ENCODE results near the gene CEACAM1.
"Not testable (repeated sequence)": the region's sequence is repeated elsewhere in the genome, so short reads cannot be mapped to it uniquely, and the experiment has no call there.

The CEACAM1 gene

DNA sequence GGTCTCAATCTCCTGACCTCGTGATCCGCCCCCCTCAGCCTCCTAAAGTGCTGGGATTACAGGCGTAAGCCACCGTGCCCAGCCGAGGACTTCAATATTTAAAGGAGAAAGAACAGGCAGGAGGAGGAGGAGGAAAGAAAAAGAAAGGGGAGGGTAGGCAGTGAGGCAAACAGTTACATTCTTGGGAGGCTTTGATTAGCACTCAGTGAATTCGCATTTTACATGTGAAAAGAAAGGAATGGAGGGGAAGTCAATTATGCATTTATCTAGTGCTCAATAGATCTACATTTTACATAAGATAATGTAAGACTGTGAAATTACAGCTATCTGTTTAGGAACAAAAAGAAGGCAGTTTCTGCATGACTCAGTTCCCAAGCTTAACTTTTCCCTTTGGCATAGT lies 54.6 kb downstream of the CEACAM1 start:
- no peak for DNase-seq (ENCODE audit: low read depth)

GRCh38 chr19:42472402-42473147 lies 55.7 kb downstream of the CEACAM1 start:
- no peak for DNase-seq (ENCODE audit: low read depth)

DNA sequence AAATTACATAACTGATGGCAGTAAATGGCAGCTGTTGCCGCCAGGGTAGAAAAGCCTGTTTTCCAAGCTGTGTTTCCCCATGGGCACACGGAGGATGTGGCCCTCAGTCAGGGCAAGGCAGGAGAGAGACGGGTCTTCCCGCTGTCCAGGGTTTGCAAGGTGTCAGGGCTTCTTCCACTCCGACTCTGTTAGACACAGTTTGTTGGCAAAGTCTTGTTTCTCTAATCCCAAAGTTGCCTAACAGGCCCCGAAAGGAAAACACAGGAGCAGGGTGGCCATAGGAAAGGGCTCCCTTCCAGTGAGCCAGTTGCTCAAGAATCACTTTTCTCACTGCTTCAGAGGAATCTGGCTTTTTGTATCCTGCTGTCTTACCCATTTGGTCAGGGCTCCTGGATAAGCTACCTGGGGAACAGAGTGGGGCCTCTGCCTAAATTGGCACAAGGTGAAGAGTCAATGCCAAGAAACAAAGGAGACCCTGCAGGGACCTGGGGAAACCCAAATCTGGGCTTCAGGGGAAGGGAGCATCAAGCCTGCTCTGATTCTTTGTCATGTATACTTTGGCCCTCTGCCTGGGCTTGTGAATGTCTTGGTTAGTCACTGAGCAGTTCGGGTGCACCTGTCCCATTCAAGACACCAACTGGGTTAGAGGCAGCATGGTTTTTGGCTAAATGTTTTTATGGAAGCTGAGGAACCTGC lies 56.6 kb downstream of the CEACAM1 start:
- DNase-seq (ENCODE audit: low read depth): no peak

DNA sequence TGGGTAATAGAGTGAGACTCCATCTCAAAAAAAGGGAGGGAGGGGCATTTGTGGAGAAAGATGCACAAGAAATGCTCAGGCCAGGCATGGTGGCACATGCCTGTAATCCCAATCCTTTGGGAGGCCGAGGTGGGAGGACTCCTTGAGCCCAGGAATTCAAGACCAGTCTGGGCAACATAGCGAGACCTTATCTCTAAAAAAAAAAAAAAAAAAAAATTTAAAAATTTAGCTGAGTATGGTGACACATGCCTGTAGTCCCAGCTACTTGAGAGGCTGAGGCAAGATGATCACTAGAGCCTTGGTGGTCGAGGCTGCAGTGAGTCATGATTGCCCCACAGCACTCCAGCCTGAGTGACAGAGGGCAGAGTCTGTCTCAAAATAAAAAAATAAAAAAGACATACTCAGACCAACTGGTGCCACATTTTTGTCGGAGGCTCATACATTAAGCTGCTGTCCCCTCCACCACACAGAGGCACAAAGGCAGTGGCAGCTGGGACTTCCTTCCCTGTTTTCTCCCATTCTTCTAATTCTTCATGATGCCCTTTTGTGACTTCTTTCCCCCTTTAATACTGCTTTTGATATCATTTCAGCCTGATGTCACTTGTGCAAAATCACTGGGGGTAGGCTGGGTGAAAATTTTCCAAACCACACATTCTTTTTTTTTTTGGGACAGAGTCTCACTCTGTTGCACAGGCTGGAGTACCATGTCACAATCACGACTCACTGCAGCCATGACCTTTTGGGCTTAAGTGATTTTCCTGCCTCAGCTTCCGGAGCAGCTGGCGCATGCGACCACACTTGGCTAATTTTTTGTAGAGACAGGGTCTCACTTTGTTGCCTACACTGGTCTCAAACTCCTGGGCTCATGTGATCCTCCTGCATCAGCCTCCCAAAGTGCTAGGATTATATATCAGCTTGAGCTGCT lies 58.7 kb downstream of the CEACAM1 start:
- no peak for DNase-seq (ENCODE audit: low read depth)

- DNase-seq (ENCODE audit: low read depth): no peak
Observed at GRCh38 chr19:42468273-42468796, 59.9 kb downstream of the CEACAM1 start.

GRCh38 chr19:42467183-42467760 lies 61.0 kb downstream of the CEACAM1 start:
- DNase-seq (ENCODE audit: low read depth): no peak

DNA sequence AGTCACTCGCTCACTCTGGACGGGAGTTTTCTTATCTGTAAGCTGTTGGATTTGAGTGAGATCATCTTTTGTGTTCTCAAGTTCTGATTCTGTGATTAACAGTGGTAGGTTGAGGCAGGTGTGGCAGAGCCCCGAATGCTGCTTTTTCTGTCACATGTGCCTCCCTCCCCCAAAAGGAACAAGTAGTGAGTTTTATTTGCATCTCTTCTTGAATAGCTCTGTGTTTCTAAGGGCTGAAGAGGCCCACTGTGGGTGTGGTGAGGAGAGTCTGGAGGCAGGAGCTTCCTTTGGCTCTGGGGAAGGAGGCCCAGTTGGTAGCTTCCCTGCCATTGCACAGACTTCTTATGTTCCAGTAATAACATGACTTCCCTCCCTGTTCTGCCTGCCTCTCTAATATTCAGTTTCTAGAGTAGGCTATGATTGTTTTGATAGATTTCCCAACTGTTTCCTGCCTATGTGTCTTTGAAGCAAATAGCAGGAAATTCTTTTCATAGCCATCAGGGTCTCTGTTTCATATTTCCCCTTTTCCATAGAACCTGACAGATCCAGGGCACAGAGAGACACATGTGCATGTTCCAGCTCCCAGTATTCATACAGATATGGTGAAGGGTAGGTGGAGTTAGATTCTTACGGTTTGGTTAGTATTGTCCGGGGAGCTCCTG lies 61.6 kb downstream of the CEACAM1 start:
- DNase-seq (ENCODE audit: low read depth): no peak

DNA sequence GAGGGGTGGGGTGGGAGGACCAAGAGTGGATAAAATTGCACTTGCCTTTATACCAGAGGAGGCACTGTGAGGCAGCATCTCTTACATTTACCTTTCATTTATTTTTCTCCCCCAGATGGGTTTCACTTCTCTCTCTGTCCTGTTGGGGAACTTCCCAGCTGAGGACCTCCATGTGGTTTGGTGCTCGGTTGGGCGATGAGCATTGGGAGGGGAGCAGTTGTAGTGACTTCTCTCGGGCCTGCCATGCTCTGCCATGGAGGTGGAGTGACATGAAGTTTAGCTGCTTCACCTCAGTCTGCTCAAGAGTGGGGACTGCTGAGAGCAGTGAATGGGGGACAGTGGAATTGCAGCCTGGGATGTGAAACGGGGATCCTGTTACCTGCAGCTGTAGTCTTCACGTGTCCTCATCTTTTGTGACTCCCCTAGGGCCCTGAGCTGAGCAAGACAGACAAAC lies 62.4 kb downstream of the CEACAM1 start:
- no peak for DNase-seq (ENCODE audit: low read depth)

DNA sequence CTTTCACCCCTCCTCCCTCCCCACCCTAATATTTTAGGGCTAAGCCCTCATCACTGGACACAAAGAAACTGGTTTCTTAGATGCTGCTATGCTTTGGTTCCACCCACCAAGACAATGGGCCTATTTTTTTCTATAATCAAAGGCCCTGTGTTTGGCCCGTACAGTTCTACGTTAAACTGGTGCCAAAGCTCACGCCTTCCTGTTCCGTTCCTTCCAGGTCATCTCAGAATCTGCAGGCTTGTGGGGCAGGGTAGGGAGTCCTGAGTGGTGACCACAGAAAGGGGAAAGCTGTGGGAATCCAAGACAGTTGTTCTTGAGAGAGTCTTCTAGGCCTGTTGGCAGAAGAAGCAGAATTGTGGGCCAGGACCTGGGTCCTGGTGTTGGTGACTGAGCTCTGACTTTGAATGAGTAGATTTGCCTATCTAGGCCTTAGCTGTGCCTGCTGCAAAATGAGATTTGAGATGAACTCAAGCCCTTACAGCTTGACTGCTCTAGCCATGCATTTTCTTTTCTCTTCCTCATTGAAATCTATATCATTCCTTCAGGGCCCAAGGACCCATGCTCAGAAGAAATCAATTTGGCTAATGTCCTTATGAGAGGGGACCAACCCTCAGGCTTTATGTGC lies 66.5 kb downstream of the CEACAM1 start:
- no peak for DNase-seq (ENCODE audit: low read depth)

GRCh38 chr19:42461231-42461630 lies 67.0 kb downstream of the CEACAM1 start:
- not testable (repeated sequence) for DNase-seq (ENCODE audit: low read depth)

- DNase-seq (ENCODE audit: low read depth): no peak
Observed at GRCh38 chr19:42459926-42460325, 68.4 kb downstream of the CEACAM1 start.
